GM23338 (cell line): Measurements from ENCODE around the gene LLGL2. TPM values are rescaled to one million over a fixed set of nuclear protein-coding genes. Genes with fewer than 3 reads are reported as not detected.

Experiments used
- ATAC-seq: fragments of 200-7000 bp; cut with Tn5 transposase; 3 replicates; pipeline ENCODE4 v1.9.1; 2020
- DNase-seq: peaks from one replicate; pipeline ENCODE4 v3.0.0-alpha.2; 2015; ENCODE audit warnings: low spot score
- H2AFZ ChIP-seq: fragments of 200-600 bp; sonication (generic); 2 replicates; pipeline ENCODE4 v1.8.0; 2016; ENCODE audit warnings: antibody characterized with exemption, mild to moderate bottlenecking, moderate library complexity
- H3F3A ChIP-seq: fragments of 200-600 bp; sonication (generic); replicated peaks from 2 replicates; pipeline ENCODE4 v1.8.0; 2017; ENCODE audit warnings: antibody characterized with exemption, mixed run types, low read depth
- H3K27ac ChIP-seq: fragments of 200-600 bp; sonication (generic); 2 replicates; pipeline ENCODE4 v1.6.1; 2016; ENCODE audit warnings: low read depth
- H3K27me3 ChIP-seq: fragments of 200-600 bp; sonication (generic); 2 replicates; pipeline ENCODE4 v1.8.0; 2016; ENCODE audit warnings: mild to moderate bottlenecking, mixed run types, moderate library complexity; ENCODE audit not compliant: insufficient read depth
- H3K36me3 ChIP-seq: fragments of 200-600 bp; sonication (generic); 2 replicates; pipeline ENCODE4 v1.8.0; 2016; ENCODE audit warnings: mild to moderate bottlenecking; ENCODE audit not compliant: insufficient read depth
- H3K4me1 ChIP-seq: fragments of 200-600 bp; sonication (generic); 2 replicates; pipeline ENCODE4 v1.8.0; 2016; ENCODE audit warnings: mild to moderate bottlenecking, moderate library complexity; ENCODE audit not compliant: insufficient read depth
- H3K4me2 ChIP-seq: fragments of 200-600 bp; sonication (generic); 2 replicates; pipeline ENCODE4 v1.7.1; 2017; ENCODE audit warnings: mixed run types
- H3K4me3 ChIP-seq: fragments of 200-600 bp; sonication (generic); 2 replicates; pipeline ENCODE4 v1.6.1; 2016; ENCODE audit warnings: mixed run types
- H3K79me2 ChIP-seq: fragments of 200-600 bp; sonication (generic); replicated peaks from 2 replicates; pipeline ENCODE4 v1.8.0; 2017; ENCODE audit warnings: mild to moderate bottlenecking; ENCODE audit not compliant: insufficient read depth
- H3K9me2 ChIP-seq: fragments of 200-600 bp; sonication (generic); 2 replicates; pipeline ENCODE4 v1.8.0; 2017; ENCODE audit not compliant: insufficient read depth
- H4K20me1 ChIP-seq: fragments of 200-600 bp; sonication (generic); replicated peaks from 2 replicates; pipeline ENCODE4 v1.8.0; 2017; ENCODE audit warnings: mild to moderate bottlenecking; ENCODE audit not compliant: insufficient read depth
- H3K27ac Mint-ChIP-seq: 2 replicates; pipeline ENCODE4 v1.8.0; 2020; ENCODE audit warnings: inconsistent platforms, mild to moderate bottlenecking, moderate library complexity, mixed read lengths
- H3K27me3 Mint-ChIP-seq: 3 replicates; pipeline ENCODE4 v1.8.0; 2022; ENCODE audit warnings: low read depth, mild to moderate bottlenecking, moderate library complexity, mixed read lengths, inconsistent platforms; ENCODE audit not compliant: insufficient read depth, poor library complexity
- H3K36me3 Mint-ChIP-seq: 3 replicates; pipeline ENCODE4 v1.8.0; 2021; ENCODE audit warnings: low read depth, mild to moderate bottlenecking, inconsistent platforms, moderate library complexity, mixed read lengths
- H3K4me1 Mint-ChIP-seq: 3 replicates; pipeline ENCODE4 v1.8.0; 2020; ENCODE audit warnings: mild to moderate bottlenecking, inconsistent platforms, mixed read lengths
- H3K4me3 Mint-ChIP-seq: 3 replicates; pipeline ENCODE4 v1.8.0; 2021; ENCODE audit warnings: moderate library complexity, mild to moderate bottlenecking, inconsistent platforms, mixed read lengths
- H3K9me3 Mint-ChIP-seq: 3 replicates; pipeline ENCODE4 v1.8.0; 2020; ENCODE audit warnings: moderate library complexity, mild to moderate bottlenecking, inconsistent platforms, mixed read lengths
- CREB1 ChIP-seq: fragments of 250-450 bp; sonication (Bioruptor Pico); IDR thresholded peaks from 2 replicates; pipeline ENCODE4 v1.5.0; 2020; ENCODE audit warnings: low read depth, mild to moderate bottlenecking, moderate library complexity
- ETS1 ChIP-seq: IDR thresholded peaks from 2 replicates; pipeline ENCODE4 v1.6.1; 2016; ENCODE audit warnings: antibody characterized with exemption
- EZH2 ChIP-seq: fragments of 200-600 bp; sonication (generic); IDR thresholded peaks from one replicate; pipeline ENCODE4 v1.8.0; 2017; ENCODE audit warnings: antibody characterized with exemption, mild to moderate bottlenecking, low read depth; ENCODE audit not compliant: unreplicated experiment
- EZH2phosphoT487 ChIP-seq: fragments of 200-600 bp; sonication (generic); IDR thresholded peaks from one replicate; pipeline ENCODE4 v1.8.1; 2018; ENCODE audit warnings: antibody characterized with exemption; ENCODE audit not compliant: unreplicated experiment
- JUNB ChIP-seq: IDR thresholded peaks from one replicate; pipeline ENCODE4 v1.6.1; 2016; ENCODE audit warnings: antibody characterized with exemption; ENCODE audit not compliant: unreplicated experiment
- NANOG ChIP-seq: IDR thresholded peaks from 2 replicates; pipeline ENCODE4 v1.6.1; 2016; ENCODE audit warnings: antibody characterized with exemption, borderline replicate concordance
- POLR2AphosphoS5 ChIP-seq: IDR thresholded peaks from 2 replicates; pipeline ENCODE4 v1.6.1; 2016; ENCODE audit warnings: antibody characterized with exemption, low read depth
- REST ChIP-seq: IDR thresholded peaks from one replicate; pipeline ENCODE4 v1.6.1; 2018; ENCODE audit warnings: antibody characterized with exemption; ENCODE audit not compliant: unreplicated experiment
- STAT1 ChIP-seq: IDR thresholded peaks from one replicate; pipeline ENCODE4 v1.6.1; 2016; ENCODE audit warnings: antibody characterized with exemption; ENCODE audit not compliant: unreplicated experiment
- ZNF114 ChIP-seq: fragments of 250-450 bp; sonication (Bioruptor Pico); IDR thresholded peaks from 2 replicates; pipeline ENCODE4 v1.5.0; 2020; ENCODE audit warnings: mild to moderate bottlenecking, moderate library complexity
- ZNF331 ChIP-seq: fragments of 250-450 bp; sonication (Bioruptor Pico); IDR thresholded peaks from 2 replicates; pipeline ENCODE4 v1.5.0; 2020; ENCODE audit warnings: low read depth, mild to moderate bottlenecking, moderate library complexity
- ZNF462 ChIP-seq: fragments of 250-450 bp; sonication (Bioruptor Pico); IDR thresholded peaks from 2 replicates; pipeline ENCODE4 v1.5.0; 2020; ENCODE audit warnings: mild to moderate bottlenecking, moderate library complexity
- polyA plus RNA-seq: library from polyadenylated mRNA; unstranded; fragments of >200 nt; fragmentation: Nextera tagmentation; extraction: Ambion mirVana; gene quantifications from 2 replicates; pipeline ENCODE4 v1.2.1, GENCODE V29; 2016
- total RNA-seq: library from RNA; depleted of rRNA; stranded (reverse); fragments of >200 nt; shearing (Covaris generic); gene quantifications from 2 replicates; pipeline ENCODE4 v1.2.3, GENCODE V29; 2014
- TF ChIP-seq, protein P1 (sequence below), 2 experiments: fragments of 200-600 bp in 1 of 2; sonication (generic) in 1 of 2; conservative IDR thresholded peaks; 2 replicates each; pipeline versions ENCODE4 v1.5.1 to v1.6.1; 2016 to 2017; ENCODE audit warnings: antibody characterized with exemption in 2 of 2, low read depth in 2 of 2, mild to moderate bottlenecking in 2 of 2, moderate library complexity in 1 of 2

LLGL2 gene
- total and polyA plus RNA-seq, 2 experiments from 2014 or later, result 62.5 to 78.5 TPM

GRCh38 chr17:75521951-75522727, 3.4 kb upstream of the LLGL2 start:
- peaks cover 21% of the 10 kb centered on the region; the same call in 1 of the 2 replicates for H3K4me1 ChIP-seq
- H3K36me3 ChIP-seq, result peaks cover 18% of the 10 kb centered on the region
- no peak overlapping the region for H2AFZ ChIP-seq
- no peak overlapping the region for H3K4me3 ChIP-seq
- H3K4me1 Mint-ChIP-seq, result peaks cover 29% of the 10 kb centered on the region
- no peak overlapping the region for H3K27ac ChIP-seq
- no peak overlapping the region for H3K4me3 Mint-ChIP-seq
- H3K27ac Mint-ChIP-seq, result no peak overlapping the region
- peaks cover 16% of the 10 kb centered on the region for H3K79me2 ChIP-seq
- H4K20me1 ChIP-seq, result peaks cover 16% of the 10 kb centered on the region
- H3K36me3 Mint-ChIP-seq, result peaks cover 45% of the 10 kb centered on the region
- TF ChIP-seq EZH2phosphoT487 (no peak), ZNF114 (no peak), JUNB (no peak), ZNF462 (no peak), ETS1 (no peak), EZH2 (no peak), REST (no peak), NANOG (no peak), CREB1 (CRISPR knock-in tag) (no peak), ZNF331 (CRISPR knock-in tag) (no peak), STAT1 (no peak), POLR2AphosphoS5 (no peak)
- TF ChIP-seq, protein P1, sequence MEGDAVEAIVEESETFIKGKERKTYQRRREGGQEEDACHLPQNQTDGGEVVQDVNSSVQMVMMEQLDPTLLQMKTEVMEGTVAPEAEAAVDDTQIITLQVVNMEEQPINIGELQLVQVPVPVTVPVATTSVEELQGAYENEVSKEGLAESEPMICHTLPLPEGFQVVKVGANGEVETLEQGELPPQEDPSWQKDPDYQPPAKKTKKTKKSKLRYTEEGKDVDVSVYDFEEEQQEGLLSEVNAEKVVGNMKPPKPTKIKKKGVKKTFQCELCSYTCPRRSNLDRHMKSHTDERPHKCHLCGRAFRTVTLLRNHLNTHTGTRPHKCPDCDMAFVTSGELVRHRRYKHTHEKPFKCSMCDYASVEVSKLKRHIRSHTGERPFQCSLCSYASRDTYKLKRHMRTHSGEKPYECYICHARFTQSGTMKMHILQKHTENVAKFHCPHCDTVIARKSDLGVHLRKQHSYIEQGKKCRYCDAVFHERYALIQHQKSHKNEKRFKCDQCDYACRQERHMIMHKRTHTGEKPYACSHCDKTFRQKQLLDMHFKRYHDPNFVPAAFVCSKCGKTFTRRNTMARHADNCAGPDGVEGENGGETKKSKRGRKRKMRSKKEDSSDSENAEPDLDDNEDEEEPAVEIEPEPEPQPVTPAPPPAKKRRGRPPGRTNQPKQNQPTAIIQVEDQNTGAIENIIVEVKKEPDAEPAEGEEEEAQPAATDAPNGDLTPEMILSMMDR (conservative IDR thresholded peaks at IDR 0.05; ENCODE audit: low read depth in 2 of 2), result no peak
- no peak for DNase-seq
- no peak for ATAC-seq
- no peaks in the 10 kb centered on the region; the same call in 2 of the 3 replicates for H3K9me3 Mint-ChIP-seq
- H3K27me3 ChIP-seq, result peaks cover 6% of the 10 kb centered on the region; the same call in 1 of the 2 replicates
- H3K9me2 ChIP-seq, result no peaks in the 10 kb centered on the region
- H3K4me2 ChIP-seq, result no peak overlapping the region
- peaks cover 15% of the 10 kb centered on the region for H3F3A ChIP-seq
- peaks cover 24% of the 10 kb centered on the region for H3K27me3 Mint-ChIP-seq
